HG03108 (cell line): ENCODE results near the gene SMIM14.
"Not testable (repeated sequence)": the region's sequence is repeated elsewhere in the genome, so short reads cannot be mapped to it uniquely, and the experiment has no call there.

Source experiments
- ATAC-seq: cut with Tn5 transposase; IDR thresholded peaks from one replicate; pipeline ENCODE4 v1.9.1; 2021; ENCODE audit warnings: moderate library complexity; ENCODE audit not compliant: unreplicated experiment

Gene SMIM14

DNA sequence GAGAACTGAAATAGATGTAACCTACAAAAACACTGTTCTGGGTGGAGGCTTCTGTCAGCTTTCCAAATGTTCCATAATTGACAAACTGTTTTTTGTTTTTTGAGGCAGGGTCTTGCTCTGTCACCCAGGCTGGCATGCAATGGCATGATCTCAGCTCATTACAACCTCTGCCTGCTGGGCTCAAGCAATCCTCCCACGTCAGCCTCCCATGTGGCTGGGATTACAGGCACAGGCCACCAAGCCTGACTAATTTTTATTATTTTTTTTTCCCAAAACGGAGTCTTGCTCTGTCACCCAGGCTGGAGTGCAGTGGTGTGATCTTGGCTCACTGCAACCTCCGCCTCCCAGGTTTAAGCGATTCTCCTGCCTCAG is 136.0 kb downstream of the SMIM14 start:
- not testable (repeated sequence) for ATAC-seq

DNA sequence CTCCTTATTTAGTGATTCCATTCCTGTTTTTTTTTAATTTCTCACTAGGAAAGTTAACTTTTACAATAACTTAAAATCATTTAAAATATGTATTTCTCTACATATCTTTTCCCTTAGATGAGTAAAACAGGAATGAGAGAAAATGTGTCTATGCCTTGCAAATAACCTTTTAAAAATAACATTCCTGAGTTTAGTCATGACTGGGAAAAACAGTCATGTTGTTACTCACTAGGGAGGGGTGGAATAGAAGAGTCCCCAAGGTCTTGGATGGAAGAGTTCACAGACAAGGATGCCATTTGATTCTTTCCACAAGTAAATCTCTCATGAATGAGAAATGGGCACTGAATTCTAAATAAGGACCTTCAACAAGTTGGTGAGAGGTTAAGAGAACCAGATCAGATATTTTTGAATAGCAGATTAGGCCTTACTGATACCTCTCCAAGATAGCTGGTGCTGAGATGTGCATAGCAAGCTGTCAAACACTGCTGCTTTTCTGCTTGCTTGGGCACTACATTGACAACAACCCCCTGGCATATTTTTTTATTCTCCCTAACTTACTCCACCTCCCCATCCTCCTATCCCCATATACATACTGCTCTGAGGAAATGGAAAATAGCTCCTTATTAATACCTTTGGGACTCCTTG is 136.5 kb downstream of the SMIM14 start:
- ATAC-seq, result no peak

DNA sequence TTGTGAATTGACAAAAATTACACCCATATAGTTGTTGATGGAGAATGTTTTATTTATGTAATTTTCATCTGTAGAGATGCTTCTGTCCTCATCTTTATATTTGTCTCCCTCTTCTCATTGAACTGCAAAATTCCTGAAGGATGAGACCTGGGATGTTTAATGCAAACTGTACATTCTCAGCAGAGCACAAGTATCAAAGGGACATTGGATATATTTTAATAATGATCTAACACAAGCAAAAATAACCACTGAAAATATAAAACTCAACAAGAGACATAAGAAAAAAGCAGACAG is 140.0 kb downstream of the SMIM14 start:
- no peak for ATAC-seq

DNA sequence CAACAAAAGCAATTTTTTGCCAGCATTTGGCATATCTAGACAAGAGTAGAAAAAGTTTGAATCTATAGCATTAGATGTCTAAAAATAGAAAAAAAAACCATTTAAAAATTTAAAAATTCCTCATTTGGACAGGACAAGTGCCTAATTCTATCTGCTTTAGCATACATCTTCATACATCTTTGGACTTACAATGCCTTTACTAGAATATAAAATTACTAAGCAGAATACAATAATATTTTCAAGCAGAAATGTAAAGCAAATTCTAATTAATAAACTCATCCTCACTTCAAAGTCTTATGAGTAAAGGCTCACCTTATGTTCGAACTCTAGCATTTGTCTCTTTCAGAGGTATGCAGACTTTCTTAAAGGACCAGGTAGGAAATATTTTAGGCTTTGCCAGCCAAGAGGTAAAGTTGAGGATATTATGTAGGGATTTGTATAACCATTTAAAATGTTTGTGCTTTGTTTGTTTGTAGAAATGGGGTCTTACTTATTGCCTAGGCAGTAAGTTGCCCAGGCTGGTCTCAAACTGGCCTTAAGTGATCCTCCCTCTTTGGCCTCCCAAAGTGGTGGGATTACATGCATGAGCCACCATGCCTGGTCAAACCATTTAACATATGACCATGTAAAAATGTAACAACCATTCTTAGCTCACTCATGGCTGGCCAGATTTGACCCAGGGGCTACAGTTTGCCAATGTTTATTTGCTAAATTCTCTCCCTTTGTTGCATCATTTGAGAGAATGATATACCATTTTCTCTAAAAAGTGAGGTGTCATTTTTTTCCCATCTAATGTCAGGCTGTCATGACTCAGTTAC is 140.5 kb downstream of the SMIM14 start:
- ATAC-seq, result no peak
